Fibroblast of lung (primary cell): Measurements from ENCODE around the gene TEDDM1. TPM values are rescaled to one million over a fixed set of nuclear protein-coding genes. Genes with fewer than 3 reads are reported as not detected.

Source experiments
- DNase-seq, 2 donors: peaks; one replicate each; pipeline versions ENCODE4 v3.0.0 to v3.0.0-alpha.2; 2010; ENCODE audit warnings: low read depth in 2 of 2
- H2AFZ ChIP-seq: 2 replicates; pipeline ENCODE4 v1.5.1; 2012; ENCODE audit warnings: low read length, control low read depth, inconsistent platforms
- H3K27ac ChIP-seq: 2 replicates; pipeline ENCODE4 v1.5.1; 2011; ENCODE audit warnings: low read length, control low read depth; ENCODE audit not compliant: insufficient read depth
- H3K27me3 ChIP-seq: 2 replicates; pipeline ENCODE4 v1.5.1; 2011; ENCODE audit warnings: mild to moderate bottlenecking, low read length; ENCODE audit not compliant: control insufficient read depth, insufficient read depth
- H3K36me3 ChIP-seq: 2 replicates; pipeline ENCODE4 v1.5.1; 2011; ENCODE audit warnings: low read length; ENCODE audit not compliant: control insufficient read depth, insufficient read depth
- H3K4me1 ChIP-seq: 2 replicates; pipeline ENCODE4 v1.5.1; 2011; ENCODE audit warnings: low read length; ENCODE audit not compliant: control insufficient read depth, insufficient read depth; ENCODE audit errors: extremely low read depth
- H3K4me2 ChIP-seq: 2 replicates; pipeline ENCODE4 v1.5.1; 2011; ENCODE audit warnings: low read length, control low read depth; ENCODE audit not compliant: insufficient read depth; ENCODE audit errors: extremely low read depth
- H3K4me3 ChIP-seq, 4 experiments: fragments of 200-600 bp in 1 of 4; sonication (generic) in 1 of 4; replicated peaks in 1 of 4; 2 replicates each; pipeline ENCODE4 v1.5.1; 2011 to 2016; ENCODE audit warnings: low read length in 4 of 4, low read depth in 3 of 4, mild to moderate bottlenecking in 3 of 4, control low read depth in 2 of 4, inconsistent platforms in 1 of 4, mixed read lengths in 1 of 4; ENCODE audit not compliant: insufficient read depth in 1 of 4; ENCODE audit errors: control extremely low read depth in 1 of 4
- H3K79me2 ChIP-seq: 2 replicates; pipeline ENCODE4 v1.5.1; 2012; ENCODE audit warnings: mild to moderate bottlenecking, low read length, inconsistent platforms; ENCODE audit not compliant: control insufficient read depth, insufficient read depth
- H3K9ac ChIP-seq: 2 replicates; pipeline ENCODE4 v1.5.1; 2011; ENCODE audit warnings: mild to moderate bottlenecking, low read length, control low read depth; ENCODE audit not compliant: insufficient read depth
- H3K9me3 ChIP-seq: 2 replicates; pipeline ENCODE4 v1.5.1; 2012; ENCODE audit warnings: low read depth, low read length; ENCODE audit not compliant: control insufficient read depth, insufficient read depth
- H4K20me1 ChIP-seq: 2 replicates; pipeline ENCODE4 v1.5.1; 2011; ENCODE audit warnings: low read length; ENCODE audit not compliant: control insufficient read depth, insufficient read depth; ENCODE audit errors: extremely low read depth
- CTCF ChIP-seq, 2 donors: IDR thresholded peaks in 1 of 2; conservative IDR thresholded peaks in 1 of 2; 1 replicate in 1 of 2; 2 replicates in 1 of 2; pipeline ENCODE4 v1.5.1; 2011 to 2012; ENCODE audit warnings: low read length in 2 of 2, control low read depth in 1 of 2, inconsistent platforms in 1 of 2, low read depth in 1 of 2, mild to moderate bottlenecking in 1 of 2
- EZH2 ChIP-seq: IDR thresholded peaks from 2 replicates; pipeline ENCODE4 v1.5.1; 2012; ENCODE audit warnings: low read length, control low read depth, mild to moderate bottlenecking; ENCODE audit errors: missing control alignments
- polyA plus RNA-seq, 2 donors: library from polyadenylated mRNA; depleted of rRNA in 1 of 2; stranded (reverse) in 1 of 2; unstranded in 1 of 2; fragments of >200 nt; gene quantifications; 2 replicates each; pipeline ENCODE4 v1.2.1, GENCODE V29; 2011 to 2012; ENCODE audit warnings: missing spikeins in 1 of 2
- total RNA-seq: library from RNA; depleted of rRNA; stranded (reverse); fragments of >200 nt; gene quantifications from 2 replicates; pipeline ENCODE4 v1.2.1, GENCODE V29; 2014

Gene TEDDM1
- total and polyA plus RNA-seq, 2 donors (not counting 1 experiment from before 2014, with no cell fraction given), result not detected

GRCh38 chr1:182395906-182396305 lies 4.6 kb downstream of the TEDDM1 start:
- no peak for TF ChIP-seq CTCF (conservative IDR thresholded peaks at IDR 0.05 in 1 of 2, IDR thresholded peaks at IDR 0.05 in 1 of 2; ENCODE audit: low read depth in 1 of 2, low read length in 2 of 2)
- TF ChIP-seq EZH2, result no peak
- DNase-seq, result no peak
- Histone ChIP-seq H2AFZ (no peak overlapping the region), H4K20me1 (no peaks in the 10 kb centered on the region), H3K36me3 (no peaks in the 10 kb centered on the region), H3K27ac (no peak overlapping the region), H3K4me3 (no peak overlapping the region), H3K27me3 (no peaks in the 10 kb centered on the region), H3K9me3 (no peaks in the 10 kb centered on the region), H3K9ac (no peak overlapping the region), H3K79me2 (peaks cover 3% of the 10 kb centered on the region), H3K4me2 (no peak overlapping the region), H3K4me1 (peaks cover 4% of the 10 kb centered on the region)

GRCh38 chr1:182394055-182394775 lies 6.3 kb downstream of the TEDDM1 start:
- H3K27ac ChIP-seq, result no peak overlapping the region
- no peak overlapping the region for H2AFZ ChIP-seq
- no peak overlapping the region for H3K4me2 ChIP-seq
- no peak for DNase-seq
- H3K4me1 ChIP-seq, result peaks cover 4% of the 10 kb centered on the region
- H3K9me3 ChIP-seq, result no peaks in the 10 kb centered on the region
- H3K79me2 ChIP-seq, result peaks cover 20% of the 10 kb centered on the region
- H4K20me1 ChIP-seq, result peaks cover 1% of the 10 kb centered on the region
- H3K9ac ChIP-seq, result no peak overlapping the region
- no peak overlapping the region for H3K4me3 ChIP-seq
- no peaks in the 10 kb centered on the region for H3K27me3 ChIP-seq
- H3K36me3 ChIP-seq, result no peaks in the 10 kb centered on the region
- TF ChIP-seq CTCF (conservative IDR thresholded peaks at IDR 0.05 in 1 of 2, IDR thresholded peaks at IDR 0.05 in 1 of 2; ENCODE audit: low read depth in 1 of 2, low read length in 2 of 2), result no peak
- TF ChIP-seq EZH2, result no peak

DNA sequence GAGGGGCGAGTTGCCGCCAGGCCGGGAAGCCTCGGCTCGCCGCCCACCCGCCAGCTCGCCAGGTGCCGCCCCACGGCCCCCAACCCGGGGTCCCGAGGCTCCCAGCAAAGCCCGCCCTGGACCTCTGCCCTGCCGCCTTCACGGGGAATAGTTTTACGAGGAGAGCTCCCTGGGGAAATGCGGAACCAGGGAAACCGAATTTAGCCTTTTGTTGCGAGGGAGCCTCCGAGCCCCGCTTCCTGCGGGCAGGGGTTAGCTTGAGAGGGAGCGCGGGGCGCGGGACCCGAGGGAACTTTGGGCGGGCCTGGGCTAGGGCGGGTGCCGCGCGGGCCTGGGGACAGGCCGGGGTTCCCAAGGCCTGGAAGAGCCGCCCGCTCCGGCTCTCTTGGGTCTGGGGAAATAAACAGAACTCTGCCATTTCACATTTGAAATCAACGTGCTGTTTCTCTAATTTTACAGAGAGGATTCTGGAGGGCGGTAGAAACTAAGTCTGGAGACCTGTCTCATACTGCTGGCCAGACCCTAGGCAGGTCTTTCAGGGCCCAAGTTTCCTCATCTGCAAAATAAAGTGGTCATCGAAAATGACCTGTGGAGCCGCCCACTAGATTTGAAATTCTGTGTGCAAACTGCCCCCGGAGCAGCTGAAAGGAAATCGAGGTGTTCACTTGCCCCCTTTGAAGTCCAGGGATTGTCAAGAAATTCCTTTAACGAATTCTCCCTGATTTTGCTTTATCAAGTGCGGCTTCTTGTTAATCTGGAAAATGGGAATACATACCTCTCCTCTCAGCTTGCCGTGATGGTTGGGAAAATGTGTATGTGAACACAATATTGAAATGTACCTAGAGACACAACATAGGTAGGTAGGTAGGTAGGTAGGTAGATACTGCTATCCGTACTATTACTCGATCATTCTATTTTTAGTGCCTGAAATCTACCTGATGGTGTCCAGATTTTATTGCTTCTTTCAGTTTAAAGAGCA lies 8.1 kb downstream of the TEDDM1 start:
- peak; percentile 27 to 53 for DNase-seq
- H3K9me3 ChIP-seq, result no peaks in the 10 kb centered on the region
- peaks cover 36% of the 10 kb centered on the region for H3K79me2 ChIP-seq
- H2AFZ ChIP-seq, result peak overlapping the region; percentile 66
- peaks cover 3% of the 10 kb centered on the region for H3K36me3 ChIP-seq
- peak overlapping the region; percentile 74 for H3K9ac ChIP-seq
- H3K27ac ChIP-seq, result peak overlapping the region; percentile 86
- TF ChIP-seq EZH2 (no peak), CTCF (conservative IDR thresholded peaks at IDR 0.05 in 1 of 2, IDR thresholded peaks at IDR 0.05 in 1 of 2; ENCODE audit: low read depth in 1 of 2, low read length in 2 of 2) (no peak)
- H4K20me1 ChIP-seq, result peaks cover 5% of the 10 kb centered on the region
- peak overlapping the region; percentile 53 to 98 (median 96) for H3K4me3 ChIP-seq
- peaks cover 4% of the 10 kb centered on the region for H3K4me1 ChIP-seq
- no peaks in the 10 kb centered on the region for H3K27me3 ChIP-seq
- H3K4me2 ChIP-seq, result peak overlapping the region; percentile 28
